Right hindlimb (tissue), 1 donor: Measurements from ENCODE around the gene PRR33.

Experiments used
- DNase-seq: peaks from one replicate; pipeline ENCODE4 v3.0.0-alpha.2; 2018

PRR33 gene

DNA sequence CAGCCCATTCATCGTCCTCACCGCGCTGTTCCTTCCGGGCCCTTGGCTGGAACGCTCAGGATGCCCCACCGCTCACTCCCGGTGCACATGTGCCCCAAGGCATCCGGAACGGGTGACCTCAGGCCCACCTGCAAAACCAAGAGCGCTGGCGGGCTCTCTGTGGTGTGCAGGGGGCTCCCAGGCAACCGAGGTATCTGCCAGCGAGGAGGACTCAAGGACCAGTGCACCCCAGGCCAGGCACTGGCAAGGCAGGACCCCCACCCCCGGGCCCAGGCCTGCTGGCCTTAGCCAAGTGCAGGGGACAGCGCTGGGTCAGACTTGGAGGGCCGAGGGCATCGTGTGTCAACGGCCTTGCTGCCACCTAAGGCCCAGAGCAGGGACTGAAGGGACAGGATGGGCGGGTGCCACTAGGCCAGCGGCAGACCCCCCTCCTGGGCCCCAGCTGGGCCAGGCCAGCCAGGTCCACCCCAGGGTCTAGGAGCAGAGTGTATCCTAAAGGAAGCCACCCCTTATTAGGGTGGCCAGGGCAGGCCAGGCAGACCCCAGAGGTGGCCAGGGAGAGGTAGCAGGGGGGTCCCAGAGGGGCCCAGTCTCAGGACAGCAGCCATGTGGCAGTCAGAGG, 36.3 kb upstream of the PRR33 start:
- no peak for DNase-seq

DNA sequence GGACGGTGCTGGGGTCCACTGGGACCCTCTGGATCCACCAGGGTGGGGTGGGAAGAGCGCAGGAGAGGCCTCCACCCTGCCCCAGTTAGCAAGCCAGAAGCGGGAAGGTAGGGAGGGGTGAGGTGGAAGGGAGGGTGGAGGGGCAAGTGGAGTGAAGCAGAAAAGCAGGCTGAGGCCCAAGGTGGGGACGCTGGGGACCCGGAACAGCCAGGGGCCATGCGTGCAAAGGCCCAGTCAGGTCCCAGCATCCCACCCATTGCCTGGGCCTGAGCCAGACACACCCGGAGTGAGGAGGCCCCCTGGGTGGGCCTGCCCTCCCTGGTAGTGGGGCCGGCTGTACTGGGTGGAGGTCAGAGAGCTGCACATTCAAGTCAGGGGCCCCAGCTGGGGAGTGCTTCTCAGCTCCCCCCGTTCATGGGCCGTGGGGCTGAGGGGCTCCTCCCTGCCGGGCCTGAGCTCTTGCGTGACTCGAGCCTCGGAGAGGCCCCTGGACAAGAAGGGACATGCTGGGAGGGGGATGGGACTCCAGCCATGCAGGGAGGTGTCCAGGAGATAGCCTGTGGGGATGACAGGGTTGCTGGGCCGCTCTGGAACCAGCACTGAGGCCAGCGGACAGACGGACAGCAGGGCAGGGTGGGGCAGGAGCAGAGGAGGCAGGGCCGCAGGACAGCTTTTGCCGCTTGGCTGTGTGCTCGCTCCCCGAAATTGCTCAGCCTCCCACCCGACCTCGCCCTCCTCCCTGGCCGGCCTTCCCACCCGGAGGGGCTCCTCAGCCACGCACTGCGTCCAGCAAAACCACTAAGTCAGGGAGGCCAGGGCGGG, 35.5 kb upstream of the PRR33 start:
- peak; percentile 86 for DNase-seq

DNA sequence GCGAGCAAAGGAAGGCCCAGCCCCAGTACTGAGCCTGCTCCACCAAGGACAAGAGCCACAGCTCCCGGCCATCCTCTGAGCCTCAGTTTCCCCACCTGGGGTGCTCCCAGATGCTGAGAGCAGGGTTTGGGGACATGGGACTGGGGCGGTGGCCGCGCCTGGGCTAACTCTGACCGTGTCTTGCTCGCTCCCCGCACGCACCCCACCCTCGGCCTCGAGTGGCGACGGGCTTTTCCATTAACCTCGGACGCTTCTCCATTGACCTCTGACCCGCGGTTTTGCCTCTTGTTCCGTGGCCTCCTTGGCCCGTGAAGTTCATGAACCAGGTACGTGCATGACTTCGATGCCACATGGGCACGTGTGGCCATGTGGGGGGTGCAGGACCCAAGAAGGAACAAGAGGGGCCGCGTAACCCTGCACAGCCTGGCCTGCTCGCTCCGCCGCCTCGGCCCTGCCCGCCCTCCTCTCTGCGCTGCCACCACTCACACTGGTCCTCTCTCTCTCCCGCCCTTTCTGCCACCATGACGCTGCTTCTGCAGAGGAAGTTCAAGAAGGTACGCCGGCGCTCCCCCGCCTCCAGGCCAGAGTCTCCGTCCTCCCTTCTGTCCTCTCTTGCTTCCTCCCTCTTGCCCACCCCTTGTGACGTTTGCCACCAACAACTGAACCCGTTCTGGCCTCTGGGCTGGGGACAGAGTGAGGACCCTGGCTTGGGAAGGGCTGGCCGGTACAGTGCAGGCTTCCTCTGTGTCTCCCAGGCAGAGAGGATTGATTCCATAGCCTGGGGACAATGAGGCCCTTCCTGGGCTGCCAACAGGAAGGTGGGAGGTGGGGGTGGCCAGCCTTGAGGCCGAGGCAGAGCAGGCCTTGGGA, 34.7 kb upstream of the PRR33 start:
- DNase-seq: peak; percentile 20

DNA sequence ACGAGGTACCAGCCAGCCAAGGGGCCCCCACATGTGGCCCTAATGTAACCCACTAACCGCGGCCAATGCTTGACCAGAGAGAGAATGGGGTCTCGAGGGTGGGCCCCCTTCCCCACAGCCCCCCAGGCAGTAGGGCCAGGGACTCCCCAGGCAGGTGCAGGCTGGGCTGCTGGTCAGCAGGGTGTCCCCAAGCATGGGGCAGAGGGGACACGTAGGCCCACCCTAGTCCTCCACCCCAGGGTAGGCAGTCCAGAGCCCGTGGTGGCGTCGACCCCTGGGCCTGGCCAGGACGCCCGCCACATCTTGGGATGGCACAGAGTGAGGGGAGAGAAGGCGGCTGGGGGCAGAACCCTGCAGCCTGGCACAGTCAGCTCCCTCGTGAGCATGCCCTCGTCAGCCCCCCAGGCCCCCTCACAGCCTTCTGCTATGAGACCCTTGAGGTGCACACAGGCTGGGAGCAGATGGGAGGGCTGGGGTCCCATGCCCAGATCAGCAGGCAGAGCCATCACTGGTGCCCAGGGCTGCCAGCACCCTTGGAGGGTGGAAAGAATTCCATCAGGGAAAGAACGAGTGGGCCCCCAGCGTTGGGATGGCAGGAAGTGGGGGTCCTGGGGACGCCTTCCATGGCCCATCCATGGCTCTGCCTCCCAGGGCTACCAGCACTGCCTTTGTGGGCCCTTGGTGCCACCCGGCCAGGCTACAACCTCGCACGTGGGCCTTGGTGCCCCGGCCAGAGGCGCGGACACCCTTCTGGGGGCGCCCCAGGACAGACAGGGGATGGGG, 33.9 kb upstream of the PRR33 start:
- no peak for DNase-seq

DNA sequence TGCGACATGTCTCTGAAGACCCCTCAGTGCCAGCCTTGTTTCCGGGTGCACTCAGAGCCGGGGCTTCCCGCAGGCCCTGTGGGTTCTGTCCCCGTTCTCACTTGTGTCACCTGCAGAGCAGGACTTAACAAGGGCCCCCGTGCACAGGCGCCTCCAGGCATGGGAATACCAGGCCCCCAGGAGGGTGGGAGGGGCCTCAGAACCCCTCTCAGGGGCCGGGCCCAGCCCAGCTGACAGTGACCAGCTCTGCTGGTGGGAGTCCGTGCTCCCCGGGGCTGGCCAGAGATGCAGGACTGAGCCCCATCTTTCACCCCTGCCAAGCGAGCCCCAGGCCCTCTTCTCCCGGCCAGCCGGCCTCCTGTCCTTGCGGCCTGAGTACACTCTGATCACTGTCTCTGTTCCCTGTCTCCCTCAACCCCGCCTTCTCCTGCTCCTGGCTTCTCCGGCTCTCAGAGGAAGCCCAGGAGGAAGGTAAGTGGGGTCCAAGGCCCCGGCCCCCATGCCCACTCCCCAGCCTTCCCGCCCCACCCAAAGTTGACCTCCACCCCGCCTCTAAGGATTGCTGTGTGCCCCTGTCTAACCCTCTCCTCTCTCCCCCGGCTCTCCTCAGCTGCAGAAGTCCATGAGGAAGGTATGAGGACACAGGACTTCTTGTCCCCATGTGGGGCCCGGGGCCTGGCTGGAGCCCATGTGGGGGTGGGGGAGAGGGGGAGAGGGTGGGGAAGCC, 33.1 kb upstream of the PRR33 start:
- peak; percentile 25 for DNase-seq

DNA sequence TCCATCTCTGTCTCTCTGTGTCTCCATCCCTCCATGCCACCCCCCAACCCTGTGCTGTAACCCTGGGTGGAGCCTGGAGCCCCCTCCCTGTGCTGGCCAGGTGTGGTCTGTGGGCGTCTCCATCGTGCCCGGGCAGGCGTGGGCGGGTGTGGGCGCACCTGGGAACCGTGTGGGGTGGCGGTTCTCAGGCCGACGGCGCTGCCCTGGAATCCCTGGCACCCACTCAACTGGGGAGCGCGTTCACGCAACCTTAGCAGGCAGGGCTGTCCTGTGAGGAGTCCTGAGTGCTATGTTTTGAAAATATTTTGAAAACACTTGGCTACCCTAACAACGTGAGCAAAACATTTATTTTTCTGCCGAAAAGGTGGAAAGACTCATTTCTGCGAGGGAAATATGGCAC, 32.5 kb upstream of the PRR33 start:
- DNase-seq: peak; percentile 45

DNA sequence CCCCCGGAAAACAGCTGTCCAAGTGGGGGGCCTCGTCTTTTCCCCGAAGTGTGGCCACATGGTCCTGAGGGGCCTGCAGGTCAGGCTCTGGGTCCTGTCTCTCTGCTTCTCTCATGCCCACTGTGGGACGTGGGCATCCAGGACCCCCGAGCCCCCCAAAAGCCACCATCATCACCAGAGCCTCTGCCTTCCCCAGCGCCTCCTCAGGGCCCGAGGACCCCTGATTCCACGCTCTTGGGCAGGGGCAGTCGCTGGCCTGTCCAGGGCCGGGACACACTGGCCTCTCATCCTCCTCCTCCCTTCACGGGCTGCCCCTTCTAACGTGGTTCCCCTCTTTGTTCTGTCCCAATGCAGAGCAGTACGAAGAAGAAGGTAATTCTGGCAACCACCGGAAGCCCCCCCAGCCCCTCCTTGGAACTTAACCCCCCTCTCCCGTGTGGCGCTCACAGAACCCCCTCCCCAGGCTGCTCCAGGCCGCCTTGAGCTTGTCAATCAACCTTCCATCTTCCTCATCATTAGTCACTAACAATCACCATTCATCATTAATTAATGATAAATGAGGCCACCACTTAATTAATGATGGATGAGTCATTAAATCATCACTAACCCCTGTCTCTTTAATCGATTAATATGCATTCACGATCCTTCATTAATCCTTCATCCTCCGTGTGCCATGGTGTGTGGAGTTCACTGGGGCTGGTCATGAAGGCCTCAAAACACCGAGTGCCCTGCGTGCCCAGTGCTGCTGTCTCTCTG, 31.7 kb upstream of the PRR33 start:
- no peak for DNase-seq

DNA sequence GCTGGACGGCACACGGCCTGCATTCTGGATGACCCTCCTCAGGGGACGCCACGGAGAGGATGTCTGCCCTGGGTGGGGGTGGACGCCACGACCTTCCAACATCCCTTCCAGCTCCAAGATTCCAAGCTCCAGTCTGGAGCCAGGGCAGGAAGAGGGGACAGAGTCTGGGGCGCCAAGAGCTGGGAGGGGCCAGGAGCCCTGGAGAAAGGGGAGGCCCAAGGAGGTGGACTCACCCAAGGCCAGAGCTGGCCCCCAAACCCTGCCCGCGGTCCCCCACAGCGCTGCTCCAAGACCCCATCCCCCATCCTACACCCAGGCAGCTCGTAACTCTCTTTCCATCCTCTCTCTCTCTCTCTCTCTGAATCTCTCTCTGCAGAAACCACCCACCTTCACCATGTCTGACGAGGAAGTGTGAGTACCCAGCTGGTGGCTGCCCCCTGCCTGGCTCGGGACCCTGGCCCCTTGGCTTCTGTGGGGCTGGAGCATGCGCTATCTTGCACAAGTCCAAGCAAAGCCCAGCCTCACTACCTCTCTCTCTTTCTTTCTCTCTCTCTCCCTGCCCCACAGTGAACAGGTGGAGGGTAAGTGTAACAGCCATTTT, 30.9 kb upstream of the PRR33 start:
- peak; percentile 82 for DNase-seq

DNA sequence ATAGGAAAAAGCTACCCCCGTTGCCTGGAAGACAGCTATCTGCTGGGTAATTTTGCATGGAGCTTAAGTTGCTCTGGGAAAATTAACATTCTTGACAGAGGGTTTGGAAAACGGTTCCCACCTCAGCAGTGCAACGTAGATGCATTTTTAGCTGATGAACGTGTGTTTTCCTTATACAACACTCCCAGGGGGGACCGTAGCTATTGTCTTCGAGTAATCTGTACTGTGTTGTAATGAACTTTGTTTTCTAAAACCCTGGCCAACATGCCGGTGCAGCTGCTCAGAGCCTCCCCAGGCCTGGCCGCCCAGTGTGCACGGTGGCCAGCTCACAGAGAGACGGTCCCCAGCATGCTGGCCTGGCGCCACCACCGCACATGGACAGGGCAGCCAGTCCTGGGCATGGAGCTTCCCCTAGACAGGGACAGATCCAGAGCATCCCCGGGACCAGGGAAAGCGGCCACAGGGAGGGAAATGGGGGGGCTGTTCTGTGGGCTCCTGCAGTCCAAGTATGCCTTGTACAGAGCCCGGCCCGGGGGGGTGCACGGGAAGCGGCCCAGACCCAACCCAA, 30.0 kb upstream of the PRR33 start:
- peak; percentile 92 for DNase-seq

DNA sequence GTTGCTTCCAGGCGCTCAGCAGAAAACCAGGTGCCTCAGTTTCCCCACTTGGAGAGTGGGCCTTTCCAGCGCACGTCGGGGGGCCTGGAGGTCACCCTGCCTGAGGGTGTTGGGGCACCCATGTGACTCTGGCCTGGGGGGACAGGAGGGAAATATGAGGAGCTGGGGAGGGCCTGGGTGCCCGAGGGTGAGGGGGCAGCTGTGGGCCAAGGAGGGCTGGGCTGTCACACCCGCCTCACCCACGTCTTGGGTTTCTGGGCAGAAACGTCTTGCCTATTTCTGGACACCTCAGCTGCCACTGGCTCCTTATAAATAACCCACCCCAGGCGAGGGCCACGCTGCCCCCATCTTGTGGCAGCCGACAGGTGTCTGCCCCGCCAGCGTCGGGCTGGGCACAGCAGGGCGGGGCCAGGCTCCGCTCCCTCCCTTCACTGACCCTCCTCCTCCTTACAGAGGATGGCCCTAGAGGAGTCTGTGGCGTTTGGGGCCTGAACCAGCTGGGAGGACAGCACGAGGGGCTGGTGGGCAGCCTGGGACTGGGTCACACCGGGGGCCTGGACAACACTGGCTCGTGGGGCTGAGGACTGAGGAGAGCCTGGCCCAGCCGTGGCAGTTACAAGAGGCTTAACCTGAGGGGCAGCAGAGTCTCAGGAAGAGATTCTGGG, 29.3 kb upstream of the PRR33 start:
- DNase-seq: peak; percentile 72

DNA sequence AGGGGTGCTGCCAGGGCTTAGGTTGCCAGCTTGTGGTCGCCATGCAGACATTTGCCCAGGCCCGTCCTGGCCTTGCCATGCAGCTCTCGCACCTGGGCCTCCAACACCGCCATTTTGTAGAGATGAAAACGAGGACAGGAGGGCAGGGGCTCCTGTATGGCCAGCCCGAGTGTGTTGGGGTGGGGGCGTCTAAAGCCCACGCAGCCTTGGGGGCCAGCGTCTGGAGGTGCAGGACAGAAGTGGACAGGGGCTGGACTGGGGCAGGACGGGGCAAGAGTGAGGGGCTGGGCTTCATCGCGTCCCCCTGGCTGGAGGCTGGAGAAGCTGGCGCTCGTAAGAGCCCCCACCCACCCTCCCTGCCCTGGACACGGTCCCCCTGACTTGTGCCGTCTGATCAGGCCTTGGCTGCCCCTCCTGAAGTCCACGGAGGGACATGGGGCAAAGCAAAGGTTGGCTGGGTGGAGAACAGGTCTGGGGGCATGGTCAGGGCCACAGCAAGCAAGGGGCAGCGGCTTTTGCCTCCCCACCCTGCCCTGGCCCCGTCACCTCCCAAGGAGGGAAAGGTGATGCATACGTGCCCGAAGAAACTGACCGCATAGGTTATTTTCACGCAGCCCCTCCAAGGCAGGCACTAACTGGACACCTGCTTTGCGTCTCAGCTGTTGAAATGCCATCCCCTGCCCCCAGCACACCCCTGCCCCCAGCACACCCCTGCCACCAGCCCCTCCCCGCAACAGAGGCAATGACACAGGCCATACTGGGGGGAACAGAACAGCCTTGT, 28.6 kb upstream of the PRR33 start:
- DNase-seq: no peak

DNA sequence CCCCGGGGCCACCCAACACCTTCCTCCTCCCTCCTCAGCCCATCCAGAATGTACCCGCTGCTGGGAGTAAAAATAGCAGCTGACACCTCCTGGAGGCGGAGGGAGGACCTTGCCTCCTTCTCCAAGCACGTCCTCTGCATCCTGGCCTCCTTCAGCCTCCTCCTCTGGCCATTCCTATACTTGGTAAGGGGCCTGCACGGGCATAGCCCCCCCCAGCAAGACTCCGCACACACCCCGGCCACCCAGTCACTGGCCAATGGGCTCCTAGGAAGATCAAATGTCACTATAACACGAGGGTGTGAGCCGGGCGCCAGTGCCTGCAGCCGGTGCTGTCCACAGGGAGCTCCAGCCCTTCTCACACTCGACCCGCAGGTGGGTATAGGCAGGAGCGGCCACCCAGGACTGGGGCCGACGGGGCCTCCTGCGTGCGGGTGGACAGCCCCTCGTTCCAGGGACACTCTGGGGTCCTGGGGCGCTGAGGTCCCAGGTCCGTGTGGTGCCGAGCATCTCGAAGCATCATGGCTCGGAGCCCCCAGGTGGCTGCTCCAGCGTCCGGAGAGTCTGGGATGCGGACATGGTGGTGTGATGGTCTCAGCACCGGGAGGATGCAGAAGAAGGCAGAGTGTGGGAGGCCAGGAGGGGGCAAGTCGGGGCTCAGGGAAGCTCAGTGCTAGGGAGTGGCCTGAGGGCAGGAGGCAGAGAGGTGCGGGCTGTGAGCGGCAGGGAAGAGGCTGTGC, 27.9 kb upstream of the PRR33 start, which contains the start of gene TNNT3:
TSS of gene TNNT3 (plus strand) at position 313 of the 737 bp plus-strand sequence. CDS start 3,172 bp downstream, outside the sequence.
- peak; percentile 68 for DNase-seq

DNA sequence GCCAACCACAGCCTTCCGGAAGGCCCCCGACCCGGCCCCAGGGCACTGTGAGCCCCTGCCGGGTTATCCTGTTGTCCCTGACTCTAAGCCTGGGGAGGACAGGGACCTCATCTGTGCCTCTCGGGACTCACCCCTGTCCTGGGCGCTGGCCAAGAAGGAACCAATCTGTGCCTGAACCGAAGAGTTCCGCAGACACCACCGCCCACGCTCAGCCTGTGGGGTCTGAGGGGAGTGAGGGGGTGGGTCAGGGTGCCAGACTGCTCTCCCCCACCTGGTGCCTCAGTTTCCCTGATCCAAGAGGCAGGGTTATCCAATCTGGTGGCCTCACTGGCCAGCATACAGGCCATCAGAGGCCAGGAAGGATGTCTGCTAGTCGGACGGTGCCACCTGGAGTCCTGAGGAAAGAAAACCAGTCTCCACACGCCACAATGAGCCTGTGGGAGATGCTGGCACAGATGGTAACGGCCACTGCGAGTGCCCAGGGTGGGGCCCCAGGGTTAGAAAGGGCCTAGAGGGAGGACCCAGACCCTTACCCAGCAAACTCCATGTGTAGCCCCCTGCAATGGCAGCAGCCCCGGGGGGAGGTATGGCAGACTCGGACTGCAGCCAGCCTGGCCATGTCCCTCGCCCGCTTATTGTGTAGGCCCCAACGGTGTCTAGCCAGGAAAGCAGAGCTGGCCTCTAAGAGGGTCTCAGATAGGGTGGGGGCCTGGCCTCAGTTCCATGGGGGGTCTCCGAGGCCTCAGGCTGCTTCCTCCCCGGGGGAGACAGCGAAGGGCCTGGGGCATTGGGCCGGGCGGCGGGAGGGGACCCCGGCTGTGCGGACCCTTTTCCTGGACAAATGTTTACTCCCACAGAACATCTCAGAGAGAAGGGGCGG, 27.0 kb upstream of the PRR33 start:
- peak; percentile 27 for DNase-seq

DNA sequence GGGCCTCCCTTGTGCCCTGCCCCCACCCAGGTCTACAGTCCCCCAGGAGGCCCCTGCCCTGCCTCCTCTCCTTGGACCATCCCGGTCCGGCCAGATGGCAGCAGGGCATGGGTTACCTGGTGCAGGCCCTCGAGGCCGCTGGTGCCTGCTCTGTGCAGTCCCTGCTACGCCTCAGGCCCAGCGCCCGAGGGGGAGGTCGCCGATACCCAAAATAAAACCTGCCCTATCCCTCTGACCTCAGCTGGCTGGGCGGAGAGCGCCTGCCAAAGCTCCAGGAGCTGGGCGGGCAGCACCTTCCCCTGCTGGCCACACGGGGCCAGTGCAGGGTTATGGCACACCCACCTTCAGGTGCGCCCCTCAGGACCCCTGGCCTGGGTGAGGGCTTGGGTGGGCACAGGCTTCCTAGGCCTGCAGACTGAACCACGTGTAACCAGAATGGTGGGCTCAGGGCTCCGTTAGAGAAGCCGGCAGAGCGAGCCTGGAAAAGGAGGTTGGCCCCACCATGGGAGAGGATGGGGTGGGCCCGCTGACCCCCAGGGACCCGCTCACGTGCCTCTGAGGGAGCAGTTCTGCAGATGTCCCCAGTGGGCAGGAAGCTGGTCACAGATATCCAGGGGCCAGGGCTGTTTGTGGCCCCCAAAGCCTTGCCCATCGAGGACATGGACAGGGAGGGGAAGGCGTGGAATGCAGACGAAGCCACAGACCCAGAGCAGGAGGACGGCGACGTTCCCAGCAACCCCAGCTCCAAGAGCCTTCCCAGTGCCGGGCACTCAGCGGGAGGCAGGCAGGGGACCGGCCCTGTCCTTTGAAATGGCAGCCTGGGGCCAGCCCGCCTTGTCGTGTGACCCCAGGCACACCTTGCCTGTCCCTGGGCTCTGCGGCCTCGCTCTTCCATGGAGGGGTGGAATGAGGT, 26.1 kb upstream of the PRR33 start:
- DNase-seq: peak; percentile 29

DNA sequence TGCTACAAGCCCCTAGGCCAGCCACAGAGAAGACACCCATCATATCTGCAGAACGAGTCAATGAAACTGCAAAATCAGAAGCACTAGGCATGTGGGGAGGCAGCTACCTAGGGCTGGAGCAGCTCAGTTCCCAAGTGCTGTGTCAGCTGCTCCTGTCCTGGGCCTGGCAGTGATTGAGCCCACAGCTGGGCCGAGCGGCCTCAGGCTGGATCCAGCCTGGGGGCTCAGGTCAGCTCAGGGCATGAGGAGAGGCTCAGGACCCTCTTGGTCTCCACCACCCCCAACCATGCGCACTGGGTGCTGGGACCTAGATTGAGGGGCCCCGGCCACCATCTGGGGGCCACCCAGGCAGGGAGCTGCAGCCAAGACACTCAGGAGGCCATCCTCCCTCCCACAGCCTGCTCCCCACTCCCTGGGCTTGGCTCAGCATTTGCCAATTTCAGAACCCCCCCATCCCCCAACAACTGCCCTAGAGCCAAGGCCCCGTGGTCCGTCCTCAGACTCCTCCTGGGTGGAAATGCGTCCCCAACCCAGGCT, 25.4 kb upstream of the PRR33 start:
- peak; percentile 68 for DNase-seq
